Endothelial cell (in vitro differentiated cells): ENCODE results near the gene SH3RF3. TPM values are rescaled to one million over a fixed set of nuclear protein-coding genes. Genes with fewer than 3 reads are reported as not detected.

Experiments
- DNase-seq: peaks from one replicate; pipeline ENCODE4 v3.0.0; 2021; ENCODE audit warnings: low spot score
- H3K27ac Mint-ChIP-seq: one replicate; pipeline ENCODE4 v1.8.0; 2021; ENCODE audit warnings: mixed read lengths, inconsistent platforms; ENCODE audit not compliant: unreplicated experiment
- H3K27me3 Mint-ChIP-seq: one replicate; pipeline ENCODE4 v1.8.0; 2021; ENCODE audit warnings: mild to moderate bottlenecking, moderate library complexity, mixed read lengths, inconsistent platforms; ENCODE audit not compliant: unreplicated experiment
- H3K36me3 Mint-ChIP-seq: one replicate; pipeline ENCODE4 v1.8.0; 2021; ENCODE audit warnings: mild to moderate bottlenecking, low read depth, mixed read lengths, inconsistent platforms; ENCODE audit not compliant: unreplicated experiment
- H3K4me1 Mint-ChIP-seq: one replicate; pipeline ENCODE4 v1.8.0; 2021; ENCODE audit warnings: mild to moderate bottlenecking, mixed read lengths, inconsistent platforms; ENCODE audit not compliant: unreplicated experiment
- H3K4me3 Mint-ChIP-seq: one replicate; pipeline ENCODE4 v1.8.0; 2021; ENCODE audit warnings: mild to moderate bottlenecking, mixed read lengths, inconsistent platforms; ENCODE audit not compliant: unreplicated experiment
- H3K9me3 Mint-ChIP-seq: one replicate; pipeline ENCODE4 v1.8.0; 2021; ENCODE audit warnings: mixed read lengths, inconsistent platforms; ENCODE audit not compliant: unreplicated experiment
- total RNA-seq: library from RNA; stranded (reverse); fragmentation: NEBNext Ultra II Directional; extraction: Animal tissue kit (Norgen Biotek cat#: 25700); gene quantifications from one replicate; pipeline ENCODE4 v1.2.1, GENCODE V29; 2021; ENCODE audit not compliant: unreplicated experiment
- TF ChIP-seq, protein P1 (sequence below): fragments of 200-600 bp; sonication (generic); IDR thresholded peaks from one replicate; pipeline ENCODE4 v1.5.0; 2021; ENCODE audit warnings: antibody characterized with exemption; ENCODE audit not compliant: unreplicated experiment

The SH3RF3 gene
- total RNA-seq, 1 donor from 2014 or later = 12.8 TPM

DNA sequence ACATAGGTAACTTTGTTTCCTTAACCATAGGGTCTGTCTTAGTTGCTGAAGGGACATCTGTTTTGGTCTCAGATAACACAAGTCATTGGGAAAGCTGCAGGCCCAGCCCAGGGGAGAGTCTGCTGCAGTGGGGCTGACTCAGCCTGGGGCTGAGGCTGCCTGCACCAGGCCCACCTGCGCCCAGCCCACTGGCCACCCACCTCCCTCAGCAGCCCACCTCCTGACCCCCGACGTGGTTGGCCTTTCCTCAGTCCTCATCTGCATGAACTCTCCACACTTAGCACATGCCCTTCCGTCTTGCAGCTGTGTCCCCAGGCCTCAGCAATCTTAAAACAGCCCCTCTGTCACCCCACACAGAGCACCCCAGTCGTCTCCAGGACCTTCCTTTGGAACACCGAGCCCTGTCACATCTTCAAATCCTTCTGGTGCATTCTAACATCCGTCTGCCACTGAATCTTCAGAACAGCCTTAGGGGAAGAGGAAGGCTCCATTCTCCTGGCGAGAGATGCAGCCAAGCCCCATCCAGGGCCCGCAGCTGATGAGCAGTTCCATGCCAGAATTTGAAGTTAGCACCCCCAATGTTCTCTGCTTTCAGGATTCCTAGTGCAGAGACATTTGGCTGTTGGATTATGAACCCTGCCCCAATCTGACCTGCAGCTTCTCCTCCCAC lies 253.4 kb downstream of the SH3RF3 start:
- Mint-ChIP-seq H3K4me1 (peaks cover 42% of the 10 kb centered on the region), H3K27me3 (peaks cover 11% of the 10 kb centered on the region), H3K9me3 (no peaks in the 10 kb centered on the region), H3K36me3 (no peaks in the 10 kb centered on the region), H3K27ac (no peak overlapping the region), H3K4me3 (no peak overlapping the region)
- TF ChIP-seq, protein P1, sequence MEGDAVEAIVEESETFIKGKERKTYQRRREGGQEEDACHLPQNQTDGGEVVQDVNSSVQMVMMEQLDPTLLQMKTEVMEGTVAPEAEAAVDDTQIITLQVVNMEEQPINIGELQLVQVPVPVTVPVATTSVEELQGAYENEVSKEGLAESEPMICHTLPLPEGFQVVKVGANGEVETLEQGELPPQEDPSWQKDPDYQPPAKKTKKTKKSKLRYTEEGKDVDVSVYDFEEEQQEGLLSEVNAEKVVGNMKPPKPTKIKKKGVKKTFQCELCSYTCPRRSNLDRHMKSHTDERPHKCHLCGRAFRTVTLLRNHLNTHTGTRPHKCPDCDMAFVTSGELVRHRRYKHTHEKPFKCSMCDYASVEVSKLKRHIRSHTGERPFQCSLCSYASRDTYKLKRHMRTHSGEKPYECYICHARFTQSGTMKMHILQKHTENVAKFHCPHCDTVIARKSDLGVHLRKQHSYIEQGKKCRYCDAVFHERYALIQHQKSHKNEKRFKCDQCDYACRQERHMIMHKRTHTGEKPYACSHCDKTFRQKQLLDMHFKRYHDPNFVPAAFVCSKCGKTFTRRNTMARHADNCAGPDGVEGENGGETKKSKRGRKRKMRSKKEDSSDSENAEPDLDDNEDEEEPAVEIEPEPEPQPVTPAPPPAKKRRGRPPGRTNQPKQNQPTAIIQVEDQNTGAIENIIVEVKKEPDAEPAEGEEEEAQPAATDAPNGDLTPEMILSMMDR = no peak
- DNase-seq = no peak

DNA sequence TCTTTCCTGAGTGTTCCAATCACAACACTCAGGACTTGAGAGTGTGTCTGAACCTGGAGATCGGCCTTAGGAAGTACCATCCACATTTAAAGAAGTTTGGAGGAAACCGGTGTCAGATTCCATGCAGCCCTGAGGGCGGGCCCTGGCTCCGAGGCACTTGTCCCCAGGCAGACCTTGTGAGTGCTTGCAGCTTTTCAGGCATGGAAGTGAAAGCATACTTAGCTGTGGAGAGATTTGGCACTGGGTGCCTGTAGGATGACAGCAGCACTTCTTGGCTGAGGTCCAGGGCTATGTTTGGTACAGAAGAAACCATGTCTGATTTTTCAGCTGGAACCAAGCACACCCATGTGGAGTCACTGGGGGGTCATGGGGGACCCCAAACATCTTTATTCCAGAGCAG lies 253.9 kb downstream of the SH3RF3 start:
- Mint-ChIP-seq H3K9me3 (no peaks in the 10 kb centered on the region), H3K27ac (no peak overlapping the region), H3K27me3 (peaks cover 11% of the 10 kb centered on the region), H3K4me1 (peaks cover 45% of the 10 kb centered on the region), H3K4me3 (no peak overlapping the region), H3K36me3 (no peaks in the 10 kb centered on the region)
- TF ChIP-seq, protein P1 = no peak
- no peak for DNase-seq

DNA sequence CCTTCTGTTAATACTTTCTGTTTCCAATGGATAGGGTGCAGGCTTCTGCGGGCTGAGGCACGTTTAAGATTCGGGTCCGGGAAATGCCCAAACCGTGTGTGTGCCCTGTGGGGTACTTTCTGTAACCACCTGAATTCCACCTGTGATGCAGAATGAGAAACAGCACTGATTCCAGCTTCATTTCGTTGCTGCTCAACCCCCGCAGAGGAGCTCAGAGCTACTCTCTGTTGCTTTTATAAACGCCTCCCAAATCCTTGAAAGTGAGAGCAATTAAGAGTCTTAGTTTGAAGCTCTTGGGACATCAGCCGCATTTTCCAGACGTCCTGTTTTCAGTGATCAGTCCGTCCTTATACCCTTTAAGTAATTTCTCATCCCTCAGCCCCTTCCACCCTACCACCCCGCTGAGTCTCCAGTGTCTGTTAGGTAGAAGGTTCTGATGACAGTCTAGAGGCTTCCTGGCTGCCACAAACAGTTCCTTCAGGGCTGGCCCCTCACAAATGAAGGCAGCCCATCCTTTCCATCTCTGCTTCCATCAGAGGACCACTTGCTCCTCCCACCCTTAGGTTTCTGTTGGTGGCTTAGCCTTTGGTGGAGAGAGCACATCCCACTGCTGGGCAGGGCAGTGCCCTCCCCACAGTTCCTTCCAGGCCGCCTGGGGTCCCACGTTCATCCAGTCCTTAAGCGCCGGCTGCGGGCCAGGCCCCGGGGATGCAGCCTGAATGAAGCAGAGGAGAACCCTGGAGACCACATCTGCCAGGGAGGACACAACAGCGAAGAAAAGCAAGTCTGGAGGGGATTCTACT lies 254.7 kb downstream of the SH3RF3 start:
- no peak overlapping the region for H3K27ac Mint-ChIP-seq
- DNase-seq = no peak
- peaks cover 12% of the 10 kb centered on the region for H3K27me3 Mint-ChIP-seq

DNA sequence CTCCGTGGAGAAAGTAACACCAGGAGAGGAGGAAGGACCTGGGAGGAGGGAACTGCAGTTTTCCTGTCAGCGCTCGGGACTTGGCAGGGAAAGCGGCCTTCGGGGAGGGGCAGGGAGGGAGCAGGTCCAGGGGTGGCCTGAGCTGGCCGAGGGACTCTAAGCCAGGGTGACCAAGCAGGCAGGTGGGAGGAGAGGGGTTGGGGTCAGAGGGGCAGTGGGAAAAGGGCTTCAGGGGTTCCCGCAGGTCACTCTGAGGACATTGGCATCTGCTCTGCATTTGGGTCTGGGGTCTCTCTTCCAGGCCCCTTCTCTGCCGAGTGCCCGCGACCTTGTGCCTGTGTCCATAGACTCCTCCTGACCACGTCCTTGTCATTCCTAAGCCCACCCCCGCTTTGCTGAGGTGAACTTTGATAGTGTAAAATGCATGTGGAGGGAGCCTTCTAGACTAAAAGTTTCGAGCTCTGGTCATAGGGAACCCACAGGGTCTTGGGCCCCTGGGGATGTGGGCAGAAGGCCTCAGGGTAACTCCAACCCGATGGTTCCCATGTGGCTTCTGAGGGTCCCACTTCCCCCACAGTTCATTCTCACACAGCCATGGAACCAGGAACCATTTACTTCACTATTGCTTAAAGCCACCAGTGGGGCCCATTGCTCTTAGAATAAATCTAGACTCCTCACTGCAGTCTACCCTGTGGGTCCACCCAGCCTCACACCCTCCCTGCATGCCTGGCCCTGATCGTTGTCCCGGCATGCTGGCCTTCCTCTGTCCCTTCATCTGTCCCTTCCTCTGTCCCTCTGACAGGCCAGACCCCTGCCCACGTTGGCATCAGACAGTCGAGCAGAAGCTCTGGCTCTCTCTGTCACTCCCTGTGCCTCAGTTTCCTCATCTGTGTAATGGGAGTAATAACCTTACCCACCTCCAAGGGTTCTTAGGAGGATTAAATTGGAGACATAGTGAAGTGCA lies 255.6 kb downstream of the SH3RF3 start:
- no peak overlapping the region for H3K27ac Mint-ChIP-seq
- H3K27me3 Mint-ChIP-seq = peaks cover 12% of the 10 kb centered on the region
- TF ChIP-seq, protein P1 = no peak
- H3K4me3 Mint-ChIP-seq = no peak overlapping the region
- no peaks in the 10 kb centered on the region for H3K36me3 Mint-ChIP-seq
- no peaks in the 10 kb centered on the region for H3K9me3 Mint-ChIP-seq
- peaks cover 47% of the 10 kb centered on the region for H3K4me1 Mint-ChIP-seq
- DNase-seq = no peak

More for the DNA sequence above, 254.7 kb downstream of the SH3RF3 start:
- H3K36me3 Mint-ChIP-seq = no peaks in the 10 kb centered on the region
- peaks cover 47% of the 10 kb centered on the region for H3K4me1 Mint-ChIP-seq
- TF ChIP-seq, protein P1 = no peak
- H3K9me3 Mint-ChIP-seq = no peaks in the 10 kb centered on the region
- H3K4me3 Mint-ChIP-seq = no peak overlapping the region
